Calu3 (cell line): ENCODE results near the gene OR2A1. TPM values are rescaled to one million over a fixed set of nuclear protein-coding genes. Genes with fewer than 3 reads are reported as not detected.
"Not testable (repeated sequence)": the region's sequence is repeated elsewhere in the genome, so short reads cannot be mapped to it uniquely, and the experiment has no call there.

Experiments used
- BruUV-seq: library from RNA; stranded (reverse); fragments of 400-500 nt; replicated peaks from 2 replicates; lab custom pipeline; 2021; lab: Mats Ljungman, UMichigan
- CTCF ChIA-PET: fragments of 300-600 bp; sonication (Branson Sonifier 250); formaldehyde crosslinking; loops from one replicate; lab custom pipeline; 2022; ENCODE audit warnings: antibody characterized with exemption; lab: Charles Lee
- DNase-seq: peaks from one replicate; pipeline ENCODE4 v3.0.0; 2022
- H3K27ac Mint-ChIP-seq: one replicate; pipeline ENCODE4 v1.8.0; 2022; ENCODE audit warnings: mixed read lengths; ENCODE audit not compliant: unreplicated experiment
- H3K27me3 Mint-ChIP-seq: one replicate; pipeline ENCODE4 v1.8.0; 2022; ENCODE audit warnings: mixed read lengths; ENCODE audit not compliant: unreplicated experiment
- H3K36me3 Mint-ChIP-seq: one replicate; pipeline ENCODE4 v1.8.0; 2022; ENCODE audit warnings: mild to moderate bottlenecking, moderate library complexity, mixed read lengths; ENCODE audit not compliant: insufficient read depth, unreplicated experiment
- H3K4me1 Mint-ChIP-seq: one replicate; pipeline ENCODE4 v1.8.0; 2022; ENCODE audit warnings: mild to moderate bottlenecking, low read depth, mixed read lengths; ENCODE audit not compliant: unreplicated experiment
- H3K4me3 Mint-ChIP-seq: one replicate; pipeline ENCODE4 v1.8.0; 2022; ENCODE audit warnings: mild to moderate bottlenecking, low read depth, moderate library complexity, mixed read lengths; ENCODE audit not compliant: unreplicated experiment
- H3K9me3 Mint-ChIP-seq: one replicate; pipeline ENCODE4 v1.8.0; 2022; ENCODE audit warnings: low read depth, mixed read lengths; ENCODE audit not compliant: unreplicated experiment
- intact Hi-C: fragments of 100-400 bp; cut with micrococcal nuclease; formaldehyde crosslinking; loops from one replicate; pipeline ENCODE4 v1.10.0; 2022; ENCODE audit not compliant: unreplicated experiment
- total RNA-seq: library from RNA; stranded (reverse); gene quantifications from 2 replicates; pipeline ENCODE4 v1.2.3, GENCODE V29; 2022

Gene OR2A1
- total RNA-seq, 1 experiment from 2014 or later = not detected

- H3K4me1 Mint-ChIP-seq, DNase-seq, H3K4me3 Mint-ChIP-seq, CTCF ChIA-PET, H3K27ac Mint-ChIP-seq, intact Hi-C loops, H3K9me3 Mint-ChIP-seq, BruUV-seq, H3K36me3 Mint-ChIP-seq, H3K27me3 Mint-ChIP-seq: not testable (repeated sequence)
Measured at GRCh38 chr7:144356185-144356584, 44.0 kb downstream of the OR2A1 start.

- intact Hi-C loops, H3K9me3 Mint-ChIP-seq, CTCF ChIA-PET: not testable (repeated sequence)
Measured at GRCh38 chr7:144356860-144357259, 44.6 kb downstream of the OR2A1 start.

GRCh38 chr7:144362061-144362460 lies 49.8 kb downstream of the OR2A1 start:
- H3K4me3 Mint-ChIP-seq, intact Hi-C loops, H3K27me3 Mint-ChIP-seq, DNase-seq, H3K27ac Mint-ChIP-seq, BruUV-seq, H3K36me3 Mint-ChIP-seq, H3K9me3 Mint-ChIP-seq, CTCF ChIA-PET, H3K4me1 Mint-ChIP-seq: not testable (repeated sequence)

More at GRCh38 chr7:144356860-144357259, 44.6 kb downstream of the OR2A1 start:
- BruUV-seq, DNase-seq, H3K4me1 Mint-ChIP-seq, H3K27ac Mint-ChIP-seq, H3K27me3 Mint-ChIP-seq, H3K4me3 Mint-ChIP-seq, H3K36me3 Mint-ChIP-seq: not testable (repeated sequence)

- H3K4me1 Mint-ChIP-seq, H3K27ac Mint-ChIP-seq, H3K27me3 Mint-ChIP-seq, BruUV-seq, CTCF ChIA-PET, DNase-seq, H3K36me3 Mint-ChIP-seq, H3K4me3 Mint-ChIP-seq, H3K9me3 Mint-ChIP-seq, intact Hi-C loops: not testable (repeated sequence)
Measured at GRCh38 chr7:144365523-144365922, 53.3 kb downstream of the OR2A1 start.

- DNase-seq, BruUV-seq, H3K36me3 Mint-ChIP-seq, CTCF ChIA-PET, H3K27ac Mint-ChIP-seq, H3K4me1 Mint-ChIP-seq, H3K4me3 Mint-ChIP-seq, H3K9me3 Mint-ChIP-seq, intact Hi-C loops, H3K27me3 Mint-ChIP-seq: not testable (repeated sequence)
Measured at GRCh38 chr7:144367250-144367649, 55.0 kb downstream of the OR2A1 start.

- H3K27ac Mint-ChIP-seq, intact Hi-C loops, H3K27me3 Mint-ChIP-seq, H3K4me3 Mint-ChIP-seq, CTCF ChIA-PET, H3K9me3 Mint-ChIP-seq, DNase-seq, H3K4me1 Mint-ChIP-seq, H3K36me3 Mint-ChIP-seq, BruUV-seq: not testable (repeated sequence)
Measured at GRCh38 chr7:144369221-144369620, 57.0 kb downstream of the OR2A1 start.

Other genes starting within 250 kb of the OR2A1 start
- not detected in 2 replicates for gene OR2A25, start 242.6 kb upstream of the OR2A1 start, total RNA-seq
- not detected in 2 replicates for gene OR2A12, start 226.1 kb upstream of the OR2A1 start, total RNA-seq
- gene OR2A2, start 202.8 kb upstream of the OR2A1 start, total RNA-seq = not detected in 2 replicates
- not detected in 2 replicates for gene OR2A14, start 189.2 kb upstream of the OR2A1 start, total RNA-seq
- 20.0 and 20.7 TPM in 2 replicates for gene CTAGE4, start 129.0 kb upstream of the OR2A1 start, total RNA-seq
- 11.8 and 13.7 TPM in 2 replicates for gene ARHGEF35, start 116.6 kb upstream of the OR2A1 start, total RNA-seq
- not detected in 2 replicates for gene OR2A42, start 72.8 kb upstream of the OR2A1 start, total RNA-seq
- 16.3 and 18.9 TPM in 2 replicates for gene OR2A7, start 47.6 kb upstream of the OR2A1 start, total RNA-seq
- gene CTAGE8, start 43.1 kb upstream of the OR2A1 start, total RNA-seq = 3.9 and 4.3 TPM in 2 replicates
- gene ARHGEF5, start 43.0 kb downstream of the OR2A1 start, total RNA-seq = 51.5 and 59.4 TPM in 2 replicates
- gene NOBOX, start 91.3 kb downstream of the OR2A1 start, total RNA-seq = not detected in 2 replicates